Smooth muscle cell (in vitro differentiated cells): Measurements from ENCODE around the gene RPL26. TPM values are rescaled to one million over a fixed set of nuclear protein-coding genes. Genes with fewer than 3 reads are reported as not detected.
A peak's percentile ranks its signal among the peaks of the same experiment; 100 is the strongest.

Experiments used
- DNase-seq: peaks from one replicate; lab custom pipeline; 2025; ENCODE audit not compliant: unreplicated experiment; lab: John Stamatoyannopoulos, UW
- H2AFZ ChIP-seq: fragments of 200-600 bp; sonication (generic); 2 replicates; pipeline ENCODE4 v1.6.0; 2016; ENCODE audit warnings: antibody characterized with exemption, low read depth, mild to moderate bottlenecking
- H3F3A ChIP-seq: fragments of 200-600 bp; sonication (generic); 2 replicates; pipeline ENCODE4 v1.6.0; 2017; ENCODE audit warnings: antibody characterized with exemption, low read depth
- H3K27ac ChIP-seq: fragments of 200-600 bp; sonication (generic); 2 replicates; pipeline ENCODE4 v1.5.1; 2016; ENCODE audit warnings: low read depth, mild to moderate bottlenecking
- H3K27me3 ChIP-seq: fragments of 200-600 bp; sonication (generic); 2 replicates; pipeline ENCODE4 v1.6.1; 2016; ENCODE audit warnings: low read depth, mild to moderate bottlenecking
- H3K36me3 ChIP-seq: fragments of 200-600 bp; sonication (generic); 2 replicates; pipeline ENCODE4 v1.5.1; 2016; ENCODE audit warnings: low read depth
- H3K4me1 ChIP-seq: fragments of 200-600 bp; sonication (generic); 2 replicates; pipeline ENCODE4 v1.5.1; 2016; ENCODE audit warnings: low read depth
- H3K4me2 ChIP-seq: fragments of 200-600 bp; sonication (generic); 2 replicates; pipeline ENCODE4 v1.6.0; 2016; ENCODE audit warnings: mild to moderate bottlenecking
- H3K4me3 ChIP-seq: fragments of 200-600 bp; sonication (generic); 2 replicates; pipeline ENCODE4 v1.5.1; 2016; ENCODE audit warnings: mild to moderate bottlenecking
- H3K79me2 ChIP-seq: fragments of 200-600 bp; sonication (generic); 2 replicates; pipeline ENCODE4 v1.6.0; 2016; ENCODE audit warnings: low read depth, mild to moderate bottlenecking
- H3K9ac ChIP-seq: fragments of 200-600 bp; sonication (generic); 2 replicates; pipeline ENCODE4 v1.6.0; 2016; ENCODE audit warnings: low read depth
- H3K9me3 ChIP-seq: fragments of 200-600 bp; sonication (generic); replicated peaks from 2 replicates; pipeline ENCODE4 v1.5.1; 2016; ENCODE audit warnings: low read depth
- H4K20me1 ChIP-seq: fragments of 200-600 bp; sonication (generic); 2 replicates; pipeline ENCODE4 v1.6.0; 2016; ENCODE audit warnings: low read depth
- WGBS: methylation state at CpG from one replicate; pipeline ENCODE4 v1.1.7; 2016; ENCODE audit warnings: low lambda C conversion rate; 5-methylcytosine and 5-hydroxymethylcytosine counted together
- polyA plus RNA-seq: library from polyadenylated mRNA; unstranded; fragments of >200 nt; fragmentation: Nextera tagmentation; extraction: Ambion mirVana; gene quantifications from 2 replicates; pipeline ENCODE4 v1.2.1, GENCODE V29; 2016
- total RNA-seq: library from RNA; depleted of rRNA; stranded (reverse); fragments of >200 nt; gene quantifications from 2 replicates; pipeline ENCODE4 v1.2.3, GENCODE V29; 2014
- TF ChIP-seq, protein P1 (sequence below): fragments of 200-600 bp; sonication (generic); IDR thresholded peaks from 2 replicates; pipeline ENCODE4 v1.5.1; 2017; ENCODE audit warnings: borderline replicate concordance, mild to moderate bottlenecking, antibody characterized with exemption; ENCODE audit not compliant: insufficient read depth, poor library complexity, severe bottlenecking

The RPL26 gene
- total and polyA plus RNA-seq, 2 experiments from 2014 or later, result 367 to 3,533 TPM

DNA sequence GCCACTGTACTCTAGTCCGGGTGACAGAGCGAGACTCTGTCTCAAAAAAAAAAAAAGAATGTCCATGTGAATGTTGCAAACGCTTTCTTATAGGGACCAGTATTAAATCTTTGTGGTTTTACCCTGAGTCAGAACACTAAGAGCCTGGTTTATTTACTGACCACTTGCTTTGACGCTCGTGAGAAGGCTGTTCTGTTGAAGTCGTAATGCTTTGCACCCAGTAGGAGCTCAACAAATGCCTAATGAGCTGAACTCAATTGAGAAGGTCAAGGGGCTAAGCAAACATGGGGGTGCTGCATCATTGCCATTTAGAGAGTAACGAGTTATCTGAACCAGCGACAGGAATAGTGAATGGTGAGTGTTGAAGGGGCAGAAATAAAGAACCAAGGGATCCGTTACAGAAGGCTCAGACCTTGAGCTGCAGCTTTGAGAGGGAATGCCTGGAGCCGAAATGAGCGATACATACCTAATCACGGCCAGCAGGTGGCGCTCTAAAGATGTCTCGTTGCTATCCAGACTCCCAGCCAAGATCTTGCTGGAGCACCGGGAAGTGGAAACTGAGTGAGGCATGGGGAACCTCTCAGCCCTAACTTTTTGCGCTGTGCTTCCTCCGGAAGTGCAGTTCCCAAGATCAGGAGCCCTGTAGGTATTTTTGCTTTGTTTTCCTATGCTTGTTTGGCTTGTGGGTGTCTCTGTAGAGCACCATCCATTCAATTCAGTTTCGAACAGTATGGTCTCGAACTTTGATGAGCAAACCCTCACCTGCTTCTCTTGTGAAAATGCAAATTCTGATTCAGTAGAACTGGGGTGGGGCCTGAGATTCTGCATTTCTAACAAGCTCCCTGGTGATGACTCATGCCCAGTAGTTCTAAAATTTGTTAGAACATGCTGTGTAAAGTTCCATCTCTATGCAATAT, 27.2 kb upstream of the RPL26 start:
- Histone ChIP-seq H3K27ac (peak overlapping the region; percentile 5), H3K27me3 (no peaks in the 10 kb centered on the region), H3K79me2 (no peaks in the 10 kb centered on the region), H3K36me3 (no peaks in the 10 kb centered on the region), H3K4me2 (no peak overlapping the region), H4K20me1 (no peaks in the 10 kb centered on the region), H3F3A (no peaks in the 10 kb centered on the region), H3K4me1 (no peaks in the 10 kb centered on the region), H2AFZ (peak overlapping the region; percentile 20), H3K9ac (no peak overlapping the region), H3K4me3 (no peak overlapping the region), H3K9me3 (no peaks in the 10 kb centered on the region)
- WGBS, result 29% methylated on average over 19 of the region's 19 CpGs
- peak; percentile 65 for DNase-seq
- TF ChIP-seq, protein P1, sequence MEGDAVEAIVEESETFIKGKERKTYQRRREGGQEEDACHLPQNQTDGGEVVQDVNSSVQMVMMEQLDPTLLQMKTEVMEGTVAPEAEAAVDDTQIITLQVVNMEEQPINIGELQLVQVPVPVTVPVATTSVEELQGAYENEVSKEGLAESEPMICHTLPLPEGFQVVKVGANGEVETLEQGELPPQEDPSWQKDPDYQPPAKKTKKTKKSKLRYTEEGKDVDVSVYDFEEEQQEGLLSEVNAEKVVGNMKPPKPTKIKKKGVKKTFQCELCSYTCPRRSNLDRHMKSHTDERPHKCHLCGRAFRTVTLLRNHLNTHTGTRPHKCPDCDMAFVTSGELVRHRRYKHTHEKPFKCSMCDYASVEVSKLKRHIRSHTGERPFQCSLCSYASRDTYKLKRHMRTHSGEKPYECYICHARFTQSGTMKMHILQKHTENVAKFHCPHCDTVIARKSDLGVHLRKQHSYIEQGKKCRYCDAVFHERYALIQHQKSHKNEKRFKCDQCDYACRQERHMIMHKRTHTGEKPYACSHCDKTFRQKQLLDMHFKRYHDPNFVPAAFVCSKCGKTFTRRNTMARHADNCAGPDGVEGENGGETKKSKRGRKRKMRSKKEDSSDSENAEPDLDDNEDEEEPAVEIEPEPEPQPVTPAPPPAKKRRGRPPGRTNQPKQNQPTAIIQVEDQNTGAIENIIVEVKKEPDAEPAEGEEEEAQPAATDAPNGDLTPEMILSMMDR, result peak; percentile 91

DNA sequence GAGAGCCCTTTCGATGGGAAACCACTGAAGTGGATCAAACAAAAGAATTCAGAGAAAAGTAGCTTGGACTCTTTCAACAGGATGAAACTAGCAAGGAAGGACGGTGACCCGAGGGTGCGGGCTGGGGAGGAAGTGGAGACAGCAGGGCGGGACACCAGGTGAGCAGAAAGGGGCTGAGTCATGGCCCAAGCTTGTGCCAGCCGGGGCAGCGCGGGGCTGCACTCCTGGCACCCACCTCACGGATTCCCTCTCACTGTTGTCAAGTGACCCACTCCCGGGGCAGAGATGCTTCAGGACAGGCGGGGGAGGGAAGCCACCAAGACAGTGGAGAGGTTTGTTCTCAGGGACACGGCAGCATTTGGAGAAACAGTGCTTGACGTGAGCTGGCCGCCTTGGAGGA, 25.4 kb upstream of the RPL26 start:
- TF ChIP-seq, protein P1, result no peak
- H3K27ac ChIP-seq, result no peak overlapping the region
- WGBS, result 67% methylated on average over 14 of the region's 14 CpGs

DNA sequence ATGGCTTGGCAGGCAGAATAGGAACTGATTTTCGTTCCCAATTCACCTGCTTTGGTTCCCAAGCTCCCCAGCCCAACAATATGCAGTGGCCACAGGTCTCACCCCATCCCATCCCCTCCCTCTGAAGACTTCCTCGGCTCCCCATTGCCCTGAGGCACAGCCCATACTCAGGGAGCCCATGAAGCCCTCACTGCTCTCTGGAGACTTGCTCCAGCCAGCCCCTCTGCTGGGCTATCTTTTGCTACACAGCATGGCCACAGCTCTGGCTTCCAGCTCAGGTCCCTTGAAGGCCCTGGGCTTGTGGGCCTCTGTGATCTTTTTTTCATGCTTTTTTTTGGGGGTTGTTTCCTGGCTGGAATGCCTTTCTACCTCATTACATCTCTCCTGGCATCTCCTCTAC, 23.2 kb upstream of the RPL26 start:
- Histone ChIP-seq H3K27me3 (no peaks in the 10 kb centered on the region), H4K20me1 (no peaks in the 10 kb centered on the region), H3F3A (no peaks in the 10 kb centered on the region), H3K4me3 (no peak overlapping the region), H3K4me1 (no peaks in the 10 kb centered on the region), H3K4me2 (no peak overlapping the region), H3K27ac (no peak overlapping the region), H3K79me2 (no peaks in the 10 kb centered on the region), H2AFZ (no peak overlapping the region), H3K36me3 (no peaks in the 10 kb centered on the region), H3K9me3 (no peaks in the 10 kb centered on the region), H3K9ac (no peak overlapping the region)
- 89% methylated on average over 2 of the region's 2 CpGs for WGBS
- no peak for DNase-seq
- TF ChIP-seq, protein P1, result no peak

More for the DNA sequence above, 25.4 kb upstream of the RPL26 start:
- DNase-seq, result no peak
- Histone ChIP-seq H3K9me3 (no peaks in the 10 kb centered on the region), H3K4me1 (no peaks in the 10 kb centered on the region), H3K36me3 (no peaks in the 10 kb centered on the region), H3K4me3 (no peak overlapping the region), H3K4me2 (no peak overlapping the region), H2AFZ (no peak overlapping the region), H3F3A (no peaks in the 10 kb centered on the region), H3K79me2 (no peaks in the 10 kb centered on the region), H3K9ac (no peak overlapping the region), H4K20me1 (no peaks in the 10 kb centered on the region), H3K27me3 (no peaks in the 10 kb centered on the region)

DNA sequence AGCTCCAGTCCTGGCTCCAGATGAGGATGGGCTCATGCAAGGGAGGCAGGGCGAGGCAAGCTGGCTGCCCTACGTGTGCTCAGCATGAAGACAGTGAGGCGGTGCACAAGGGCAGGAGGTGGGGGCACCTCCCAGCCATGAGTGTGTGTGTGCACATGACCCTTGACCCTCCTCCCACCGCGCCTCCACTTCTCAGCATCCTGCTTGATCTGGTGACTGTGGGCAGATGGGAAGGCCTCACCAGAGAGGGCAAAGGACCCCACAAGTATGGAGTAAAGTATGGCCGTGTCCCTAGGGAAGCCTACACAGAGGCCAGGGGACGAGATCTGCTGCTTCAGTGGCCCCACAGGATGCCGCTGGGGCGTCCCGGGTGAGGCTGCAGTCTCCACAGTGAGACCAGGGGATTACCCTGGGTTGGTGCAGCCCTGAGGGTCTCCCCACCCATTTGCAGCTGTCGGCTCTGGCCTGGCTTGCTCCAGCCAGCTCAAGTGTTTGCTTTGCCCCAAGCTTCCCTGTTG, 22.6 kb upstream of the RPL26 start:
- Histone ChIP-seq H3K36me3 (no peaks in the 10 kb centered on the region), H3K4me2 (no peak overlapping the region), H4K20me1 (no peaks in the 10 kb centered on the region), H3K79me2 (no peaks in the 10 kb centered on the region), H3F3A (no peaks in the 10 kb centered on the region), H3K9ac (no peak overlapping the region), H3K4me1 (no peaks in the 10 kb centered on the region), H3K27ac (no peak overlapping the region), H2AFZ (no peak overlapping the region), H3K27me3 (no peaks in the 10 kb centered on the region), H3K9me3 (no peaks in the 10 kb centered on the region), H3K4me3 (no peak overlapping the region)
- DNase-seq, result no peak
- TF ChIP-seq, protein P1, result no peak
- WGBS, result 93% methylated on average over 11 of the region's 11 CpGs
